Fibroblast of mammary gland (primary cell): ENCODE data around the gene LRIT1.

Experiments
- DNase-seq: peaks from one replicate; pipeline ENCODE4 v3.0.0-alpha.2; 2010; ENCODE audit warnings: low read depth
- H3K4me3 ChIP-seq: 2 replicates; pipeline ENCODE4 v1.5.1; 2011; ENCODE audit warnings: low read depth, mild to moderate bottlenecking, low read length, moderate library complexity; ENCODE audit not compliant: control insufficient read depth
- CTCF ChIP-seq: conservative IDR thresholded peaks from 2 replicates; pipeline ENCODE4 v1.5.1; 2011; ENCODE audit warnings: low read depth, low read length, inconsistent platforms; ENCODE audit not compliant: control insufficient read depth, insufficient read depth

Gene LRIT1

DNA sequence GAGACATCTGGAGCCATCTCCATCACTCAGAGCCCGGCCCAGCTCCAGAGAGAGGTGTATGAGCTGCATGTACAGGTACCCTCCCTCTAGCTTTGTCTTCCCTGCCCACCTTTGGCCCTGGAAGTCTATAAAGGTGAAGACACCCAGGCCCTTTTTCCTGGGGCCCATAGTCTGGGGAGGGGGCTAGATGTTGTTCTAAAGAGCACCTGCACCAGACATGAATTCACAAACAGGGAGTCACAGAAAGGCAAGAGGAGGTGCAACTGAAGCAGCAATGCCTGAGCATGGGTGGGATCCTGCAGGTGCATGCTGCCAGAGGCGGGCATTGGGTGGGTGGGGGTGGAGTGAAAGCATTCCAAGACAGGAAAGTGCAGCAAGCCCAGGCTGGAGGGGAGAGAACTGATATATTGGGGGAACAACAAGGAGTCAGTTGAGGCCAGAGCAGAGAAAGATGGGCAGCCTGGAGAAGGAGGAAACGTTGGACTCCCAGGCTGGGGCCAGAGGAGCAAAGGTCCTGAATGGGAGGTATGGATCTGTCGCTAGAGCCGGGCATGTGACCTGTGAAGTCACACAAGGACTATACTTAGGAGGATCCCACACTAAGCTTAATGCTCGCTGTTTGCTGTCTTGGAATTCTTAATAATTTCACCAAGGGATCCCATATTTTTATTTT, 35.4 kb downstream of the LRIT1 start:
- no peak for TF ChIP-seq CTCF
- DNase-seq = no peak
- H3K4me3 ChIP-seq = no peak overlapping the region

GRCh38 chr10:84205049-84205852, 36.1 kb downstream of the LRIT1 start:
- TF ChIP-seq CTCF = peak; percentile 82
- H3K4me3 ChIP-seq = no peak overlapping the region
- DNase-seq = peak; percentile 49

DNA sequence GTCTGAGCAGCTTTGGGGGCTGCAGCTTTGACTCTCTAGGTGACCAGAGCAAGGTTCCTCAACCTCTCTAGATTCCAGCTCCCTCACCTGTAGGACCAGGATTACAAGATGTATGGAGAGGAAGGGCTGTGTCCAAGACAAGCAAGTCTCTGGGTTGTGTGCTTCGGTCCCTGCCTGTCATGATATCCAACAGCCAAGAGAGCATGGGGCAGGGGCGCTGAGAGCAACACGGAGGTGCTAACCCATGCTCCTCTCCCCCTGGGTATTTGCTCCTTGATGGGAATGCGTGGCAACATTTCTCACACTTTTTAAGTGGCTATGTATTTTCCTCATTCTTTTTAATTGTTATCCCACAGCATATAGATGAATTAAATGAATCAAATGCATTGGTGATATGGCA, 36.7 kb downstream of the LRIT1 start:
- no peak for TF ChIP-seq CTCF
- DNase-seq = no peak
- no peak overlapping the region for H3K4me3 ChIP-seq

GRCh38 chr10:84204122-84204521, 37.2 kb downstream of the LRIT1 start:
- no peak for DNase-seq
- TF ChIP-seq CTCF = peak; percentile 36

GRCh38 chr10:84202349-84202748, 39.0 kb downstream of the LRIT1 start:
- DNase-seq = no peak
- no peak for TF ChIP-seq CTCF

More at GRCh38 chr10:84204122-84204521, 37.2 kb downstream of the LRIT1 start:
- no peak overlapping the region for H3K4me3 ChIP-seq

DNA sequence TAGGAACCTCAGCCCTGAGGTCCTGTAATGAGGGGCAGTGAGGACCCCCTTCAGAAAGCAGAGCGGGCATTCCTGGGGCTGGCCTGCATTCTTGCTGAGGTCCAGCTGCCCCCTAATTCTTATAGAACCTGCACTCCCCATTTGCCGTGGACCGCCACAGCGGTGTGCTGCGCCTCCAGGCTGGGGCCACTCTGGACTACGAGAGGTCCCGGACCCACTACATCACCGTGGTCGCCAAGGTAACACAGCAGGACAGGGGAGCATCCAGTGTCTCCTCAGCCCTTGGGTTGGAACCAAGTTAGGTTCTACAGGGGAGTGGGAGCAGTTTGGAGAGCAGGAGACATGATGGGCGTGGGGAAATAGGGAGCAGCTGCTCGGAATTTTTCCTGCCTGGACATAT, 39.7 kb downstream of the LRIT1 start:
- H3K4me3 ChIP-seq = no peak overlapping the region
- no peak for DNase-seq
- TF ChIP-seq CTCF = no peak

More at GRCh38 chr10:84202349-84202748, 39.0 kb downstream of the LRIT1 start:
- no peak overlapping the region for H3K4me3 ChIP-seq
